Measurements from ENCODE around the gene IGFBP5. TPM values are rescaled to one million over a fixed set of nuclear protein-coding genes. Genes with fewer than 3 reads are reported as not detected.

IGFBP5 gene
- total RNA-seq, 1 experiment from 2014 or later: 3.9 TPM

DNA sequence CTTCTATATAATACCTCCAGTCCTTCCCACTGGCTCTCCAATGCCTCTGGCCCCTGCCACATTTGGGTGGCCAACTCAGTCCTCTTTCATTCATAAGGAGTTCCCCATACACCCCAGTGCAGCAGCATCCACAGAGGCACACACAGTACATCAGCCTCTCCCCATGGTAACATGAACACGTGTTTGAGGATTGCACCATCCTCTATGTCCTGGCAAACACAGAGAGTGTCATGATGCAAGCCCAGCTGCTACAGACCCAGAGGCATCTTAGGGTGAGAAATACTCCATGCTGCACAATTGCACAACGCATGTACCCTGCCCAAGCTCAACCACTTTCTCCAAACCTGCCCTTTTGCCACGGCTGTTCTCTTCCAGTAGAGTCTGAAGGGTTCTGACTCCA, 11.5 kb downstream of the IGFBP5 start:
- RAD21 ChIA-PET (ENCODE audit: low non-redundant PET in 1 of 2, low total read pairs in 2 of 2, uncharacterized antibody in 2 of 2, unreplicated experiment in 2 of 2): no interaction called here
- H3K4me2 ChIP-seq (ENCODE audit: low read length): no peak overlapping the region
- no TSS peak for BruUV-seq (replicated peaks)
- H4K20me1 ChIP-seq (ENCODE audit: insufficient read depth): no peaks in the 10 kb centered on the region
- ATAC-seq: no peak
- TF ChIP-seq ZNF274 (IDR thresholded peaks at IDR 0.05; ENCODE audit: low read depth, low read length) (no peak), POLR2A (IDR thresholded peaks at IDR 0.05; ENCODE audit: borderline replicate concordance, extremely low read depth, insufficient read depth, insufficient read length) (no peak), SRF (IDR thresholded peaks at IDR 0.05; ENCODE audit: low read depth) (no peak), ZFX (IDR thresholded peaks at IDR 0.05) (no peak), TCF7L2 (IDR thresholded peaks at IDR 0.05; ENCODE audit: borderline replicate concordance, extremely low read depth, insufficient read depth, insufficient read length) (no peak), FOSL1 (IDR thresholded peaks at IDR 0.05; ENCODE audit: low read depth) (no peak)
- TF ChIP-seq, protein P1, sequence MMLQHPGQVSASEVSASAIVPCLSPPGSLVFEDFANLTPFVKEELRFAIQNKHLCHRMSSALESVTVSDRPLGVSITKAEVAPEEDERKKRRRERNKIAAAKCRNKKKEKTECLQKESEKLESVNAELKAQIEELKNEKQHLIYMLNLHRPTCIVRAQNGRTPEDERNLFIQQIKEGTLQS (IDR thresholded peaks at IDR 0.05): no peak
- H2AFZ ChIP-seq (ENCODE audit: low read depth, low read length, poor library complexity, severe bottlenecking): no peak overlapping the region
- no peaks in the 10 kb centered on the region for H3K27me3 ChIP-seq (ENCODE audit: insufficient read depth, low read length)
- H3K4me3 ChIP-seq (replicated peaks in 1 of 2; ENCODE audit: low read depth in 1 of 2, low read length in 2 of 2): no peak overlapping the region
- H3K9me3 ChIP-seq (ENCODE audit: control insufficient read depth in 1 of 2, insufficient read depth in 1 of 2, low read depth in 1 of 2, low read length in 2 of 2): no peaks in the 10 kb centered on the region
- H3K27ac ChIP-seq (ENCODE audit: low read depth, low read length): no peak overlapping the region
- H3K79me2 ChIP-seq (ENCODE audit: insufficient read depth, low read length): no peaks in the 10 kb centered on the region
- no peaks in the 10 kb centered on the region for H3K36me3 ChIP-seq (ENCODE audit: control insufficient read depth in 1 of 2, insufficient read depth in 2 of 2, low read length in 2 of 2)
- H3K4me1 ChIP-seq (ENCODE audit: control insufficient read depth in 1 of 2, insufficient read depth in 2 of 2, low read length in 2 of 2): peaks cover 10 to 21% of the 10 kb centered on the region in 2 experiments
- intact Hi-C loops (cut with micrococcal nuclease): loop anchor here (2.0 to 10.0 kb wide), 2 partner anchors 269 to 1073 kb away; partner anchors contain the start of gene SMARCAL1
- H3K9me2 ChIP-seq (ENCODE audit: insufficient read depth): no peaks in the 10 kb centered on the region
- no peak for DNase-seq (ENCODE audit: low read depth, low spot score)
- POLR2A ChIA-PET: interaction anchor here (1.4 kb wide), 1 partner anchor 11 kb away, joined by 6 read pairs; the partner anchor contains the start of gene IGFBP5
- H3K9ac ChIP-seq (ENCODE audit: low read length): no peak overlapping the region
- CTCF ChIA-PET: no interaction called here

DNA sequence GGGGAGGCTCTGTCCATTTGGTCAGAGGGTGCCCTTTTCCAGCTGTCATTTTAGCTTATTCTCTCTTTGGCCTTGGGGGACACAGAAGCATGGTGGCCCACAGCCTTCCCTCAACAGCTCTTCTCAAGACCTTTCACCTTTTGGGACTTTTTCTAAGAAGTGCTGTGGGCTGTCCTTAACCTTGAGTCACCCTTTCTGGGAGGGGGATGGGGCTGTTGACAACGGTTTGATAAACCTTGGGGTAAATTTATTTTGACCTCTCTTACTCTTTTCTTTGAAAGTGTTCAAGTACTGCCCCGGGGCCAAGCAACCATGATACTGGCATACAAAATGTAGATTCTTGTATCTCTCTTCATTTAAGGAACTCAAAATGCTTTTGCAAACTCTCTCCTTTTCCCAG, 13.7 kb downstream of the IGFBP5 start:
- DNase-seq (ENCODE audit: low read depth, low spot score): no peak
- Histone ChIP-seq H3K4me1 (ENCODE audit: control insufficient read depth in 1 of 2, insufficient read depth in 2 of 2, low read length in 2 of 2) (peaks cover 10 to 12% of the 10 kb centered on the region in 2 experiments), H3K36me3 (ENCODE audit: control insufficient read depth in 1 of 2, insufficient read depth in 2 of 2, low read length in 2 of 2) (no peaks in the 10 kb centered on the region), H2AFZ (ENCODE audit: low read depth, low read length, poor library complexity, severe bottlenecking) (peak overlapping the region; percentile 58), H4K20me1 (ENCODE audit: insufficient read depth) (no peaks in the 10 kb centered on the region), H3K79me2 (ENCODE audit: insufficient read depth, low read length) (no peaks in the 10 kb centered on the region), H3K9ac (ENCODE audit: low read length) (no peak overlapping the region), H3K9me3 (ENCODE audit: control insufficient read depth in 1 of 2, insufficient read depth in 1 of 2, low read depth in 1 of 2, low read length in 2 of 2) (no peaks in the 10 kb centered on the region), H3K9me2 (ENCODE audit: insufficient read depth) (no peaks in the 10 kb centered on the region), H3K4me3 (replicated peaks in 1 of 2; ENCODE audit: low read depth in 1 of 2, low read length in 2 of 2) (no peak overlapping the region), H3K27me3 (ENCODE audit: insufficient read depth, low read length) (no peaks in the 10 kb centered on the region), H3K4me2 (ENCODE audit: low read length) (peak overlapping the region; percentile 56), H3K27ac (ENCODE audit: low read depth, low read length) (no peak overlapping the region)
- no TSS peak for BruUV-seq (replicated peaks)
- ChIA-PET RAD21 (ENCODE audit: low non-redundant PET in 1 of 2, low total read pairs in 2 of 2, uncharacterized antibody in 2 of 2, unreplicated experiment in 2 of 2) (interaction anchor here (0.7 to 2.2 kb wide), 2 partner anchors 829 to 1059 kb away, joined by 3 to 5 read pairs; no protein-coding TSS in a partner anchor), CTCF (interaction anchor here (1.0 to 2.6 kb wide), 9 partner anchors 11 to 1034 kb away, joined by 3 to 18 read pairs (median 4); partner anchors contain the start of gene IGFBP5), POLR2A (no interaction called here)
- intact Hi-C loops (cut with micrococcal nuclease): loop anchor here (1.0 to 10.0 kb wide), 6 partner anchors 267 to 1075 kb away; partner anchors contain the start of gene SMARCAL1
- no peak for ATAC-seq
- TF ChIP-seq TCF7L2 (IDR thresholded peaks at IDR 0.05; ENCODE audit: borderline replicate concordance, extremely low read depth, insufficient read depth, insufficient read length): no peak
- no peak for TF ChIP-seq ZNF274 (IDR thresholded peaks at IDR 0.05; ENCODE audit: low read depth, low read length)
- no peak for TF ChIP-seq ZFX (IDR thresholded peaks at IDR 0.05)
- no peak for TF ChIP-seq POLR2A (IDR thresholded peaks at IDR 0.05; ENCODE audit: borderline replicate concordance, extremely low read depth, insufficient read depth, insufficient read length)
- TF ChIP-seq CBX3 (IDR thresholded peaks at IDR 0.05; ENCODE audit: low read depth): no peak
- TF ChIP-seq REST (IDR thresholded peaks at IDR 0.05; ENCODE audit: low read depth): no peak
- TF ChIP-seq SRF (IDR thresholded peaks at IDR 0.05; ENCODE audit: low read depth): no peak
- TF ChIP-seq EZH2 (IDR thresholded peaks at IDR 0.05): no peak
- TF ChIP-seq SP1 (IDR thresholded peaks at IDR 0.05; ENCODE audit: low read depth): no peak
- no peak for TF ChIP-seq JUND (IDR thresholded peaks at IDR 0.05)
